K562 (cell line): Measurements from ENCODE around the gene NDFIP2. TPM values are rescaled to one million over a fixed set of nuclear protein-coding genes. Genes with fewer than 3 reads are reported as not detected.

ENCODE experiments used
- ATAC-seq: fragments of 200-7000 bp; cut with Tn5 transposase; 3 replicates; pipeline ENCODE4 v1.9.1; 2020; ENCODE audit warnings: moderate library complexity
- BruUV-seq: library from RNA; stranded (reverse); fragments of 400-500 nt; replicated peaks from 2 replicates; lab custom pipeline; 2021; lab: Mats Ljungman, UMichigan
- CTCF ChIA-PET: fragments of 300-600 bp; formaldehyde crosslinking; extraction: SDS; loops from one replicate; lab custom pipeline; 2021; ENCODE audit warnings: low intra/inter-chr PET ratio; lab: Yijun Ruan, JAX
- POLR2A ChIA-PET: fragments of 300-600, 350-650 bp; sonication (Branson Sonifier 250); formaldehyde crosslinking; extraction: SDS; loops from one replicate; lab custom pipeline; 2021; ENCODE audit warnings: antibody characterized with exemption, inconsistent platforms; lab: Yijun Ruan, JAX
- DNase-seq, 4 experiments: peaks; one replicate each; pipeline versions ENCODE4 v3.0.0 to v3.0.0-alpha.2; 2011 to 2018; ENCODE audit warnings: low spot score in 3 of 4, mixed read lengths in 3 of 4; ENCODE audit errors: extremely low read depth in 1 of 4
- FAIRE-seq: peaks from 2 replicates; lab custom pipeline; 2011; peaks lifted over from hg19 to GRCh38; lab: Jason Lieb, UNC
- H2AFZ ChIP-seq: 2 replicates; pipeline ENCODE4 v1.6.0; 2011; ENCODE audit warnings: low read depth, low read length, control low read depth, inconsistent platforms
- H3K27ac ChIP-seq: fragments of 200-600 bp; 3 replicates; pipeline ENCODE4 v1.8.0; 2011; ENCODE audit warnings: low read depth, mild to moderate bottlenecking, control low read depth, inconsistent platforms, low read length, moderate library complexity, mixed read lengths; ENCODE audit errors: extremely low read depth
- H3K27me3 ChIP-seq, 2 experiments: fragments of 300-600 bp in 1 of 2; 2 replicates in 1 of 2; 3 replicates in 1 of 2; pipeline versions ENCODE4 v1.6.0 to v1.8.0; 2011; ENCODE audit warnings: inconsistent platforms in 2 of 2, low read length in 2 of 2, mild to moderate bottlenecking in 1 of 2, mixed read lengths in 1 of 2, moderate library complexity in 1 of 2; ENCODE audit not compliant: control insufficient read depth in 2 of 2, insufficient read depth in 2 of 2
- H3K36me3 ChIP-seq: fragments of 300-600 bp; 3 replicates; pipeline ENCODE4 v1.8.0; 2011; ENCODE audit warnings: mild to moderate bottlenecking, low read length, inconsistent platforms; ENCODE audit not compliant: control insufficient read depth, insufficient read depth
- H3K4me1 ChIP-seq, 2 experiments: fragments of 200-600 bp in 1 of 2; replicated peaks in 1 of 2; 2 replicates in 1 of 2; 3 replicates in 1 of 2; pipeline versions ENCODE4 v1.5.1 to v1.8.0; 2011; ENCODE audit warnings: inconsistent platforms in 2 of 2, low read length in 2 of 2, mild to moderate bottlenecking in 1 of 2, mixed read lengths in 1 of 2, moderate library complexity in 1 of 2; ENCODE audit not compliant: control insufficient read depth in 2 of 2, insufficient read depth in 2 of 2
- H3K4me2 ChIP-seq: 2 replicates; pipeline ENCODE4 v1.6.1; 2011; ENCODE audit warnings: low read length, control low read depth, inconsistent platforms, mixed read lengths; ENCODE audit not compliant: insufficient read depth
- H3K4me3 ChIP-seq: fragments of 200-600 bp; sonication (generic), shearing (Covaris generic); 2 replicates; pipeline ENCODE4 v1.5.1; 2016; ENCODE audit warnings: control low read depth, inconsistent platforms
- H3K79me2 ChIP-seq: fragments of 200-600 bp; 3 replicates; pipeline ENCODE4 v1.8.0; 2011; ENCODE audit warnings: low read length, inconsistent platforms; ENCODE audit not compliant: control insufficient read depth, insufficient read depth
- H3K9ac ChIP-seq, 2 experiments: 2 replicates each; pipeline versions ENCODE4 v1.6.0 to v1.6.1; 2011; ENCODE audit warnings: low read depth in 2 of 2, low read length in 2 of 2, control low read depth in 1 of 2, inconsistent platforms in 1 of 2, mild to moderate bottlenecking in 1 of 2, mixed read lengths in 1 of 2; ENCODE audit not compliant: insufficient read depth in 1 of 2
- H3K9me1 ChIP-seq: one replicate; pipeline ENCODE4 v1.6.0; 2011; ENCODE audit warnings: inconsistent platforms, mild to moderate bottlenecking, low read length, moderate library complexity; ENCODE audit not compliant: control insufficient read depth, insufficient read depth
- H3K9me3 ChIP-seq: replicated peaks from 2 replicates; pipeline ENCODE4 v1.5.1; 2011; ENCODE audit warnings: low read depth, low read length, inconsistent platforms; ENCODE audit not compliant: control insufficient read depth, insufficient read depth
- H4K20me1 ChIP-seq: replicated peaks from 2 replicates; pipeline ENCODE4 v1.6.1; 2011; ENCODE audit warnings: low read length, inconsistent platforms, mixed read lengths; ENCODE audit not compliant: control insufficient read depth, insufficient read depth
- JUNB ChIP-seq: fragments of 450-650 bp; formaldehyde crosslinking; conservative IDR thresholded peaks from 2 replicates; pipeline ENCODE4 v1.4.0; 2020; ENCODE audit warnings: mild to moderate bottlenecking
- MTA2 ChIP-seq: fragments of 450-650 bp; IDR thresholded peaks from 2 replicates; pipeline ENCODE4 v1.6.1; 2016; ENCODE audit warnings: low read depth
- POLR3A ChIP-seq: IDR thresholded peaks from 2 replicates; pipeline ENCODE4 v1.6.1; 2011; ENCODE audit warnings: borderline replicate concordance, mild to moderate bottlenecking, moderate library complexity; ENCODE audit not compliant: insufficient read length, insufficient read depth; ENCODE audit errors: extremely low read depth
- RBM15 ChIP-seq: fragments of 200-400 bp; formaldehyde crosslinking; IDR thresholded peaks from 2 replicates; pipeline ENCODE4 v1.6.1; 2018; ENCODE audit warnings: mild to moderate bottlenecking, low read length, moderate library complexity; ENCODE audit not compliant: insufficient read depth
- SAFB ChIP-seq: fragments of 200-400 bp; formaldehyde crosslinking; IDR thresholded peaks from 2 replicates; pipeline ENCODE4 v1.6.1; 2017; ENCODE audit warnings: low read depth, low read length, borderline replicate concordance
- U2AF2 ChIP-seq: fragments of 200-400 bp; formaldehyde crosslinking; optimal IDR thresholded peaks from 2 replicates; pipeline ENCODE3; 2017; ENCODE audit warnings: low read depth, mild to moderate bottlenecking, low read length
- ZBTB12 ChIP-seq: fragments of 250-450 bp; sonication (Bioruptor Pico); IDR thresholded peaks from 2 replicates; pipeline ENCODE4 v1.4.0; 2020
- ZBTB40 ChIP-seq, 2 experiments: fragments of 450-650 bp in 1 of 2; sonication (generic) in 1 of 2; formaldehyde crosslinking in 1 of 2; IDR thresholded peaks; 2 replicates each; pipeline versions ENCODE4 v1.7.1 to v1.9.0; 2016 to 2022; ENCODE audit warnings: inconsistent platforms in 1 of 2, mild to moderate bottlenecking in 1 of 2, missing genetic modification reagents in 1 of 2
- ZC3H11A ChIP-seq: IDR thresholded peaks from 2 replicates; pipeline ENCODE4 v1.6.1; 2012; ENCODE audit warnings: low read depth, low read length, improper control_type of control experiment
- ZNF146 ChIP-seq: IDR thresholded peaks from one replicate; pipeline ENCODE4 v1.6.1; 2018; ENCODE audit warnings: missing compliant biosample characterization; ENCODE audit not compliant: unreplicated experiment
- ZNF583 ChIP-seq: fragments of 250-450 bp; sonication (Bioruptor Pico); IDR thresholded peaks from 2 replicates; pipeline ENCODE4 v1.4.0; 2020
- WGBS: fragments of 100-300 bp; shearing (Covaris generic); methylation state at CpG from one replicate; pipeline ENCODE4 v1.1.6; 2016; ENCODE audit warnings: low coverage, mixed read lengths; ENCODE audit not compliant: insufficient coverage; ENCODE audit errors: missing lambda C conversion rate; 5-methylcytosine and 5-hydroxymethylcytosine counted together
- in situ Hi-C: fragments of 300-500 bp; cut with MboI; formaldehyde crosslinking; loops from 4 replicates; pipeline ENCODE4 v1.15.0; 2018; ENCODE audit warnings: inconsistent platforms, mixed read lengths
- intact Hi-C: fragments of 100-400 bp; cut with micrococcal nuclease; formaldehyde crosslinking; loops from 2 replicates; pipeline ENCODE4 v1.14.2; 2022
- polyA plus RNA-seq, 8 experiments: library from polyadenylated mRNA; depleted of rRNA in 4 of 8; stranded (reverse) in 5 of 8; unstranded in 3 of 8; fragments of >200 nt; fragmentation: Nextera tagmentation in 2 of 8; fragmentation: Illumina TruSeq in 1 of 8; extraction: Ambion mirVana in 2 of 8; extraction: Trizol in 1 of 8; gene quantifications; 2 replicates each; pipeline versions ENCODE4 v1.2.1 to v1.2.3, GENCODE V29; 2011 to 2014; ENCODE audit warnings: inconsistent platforms in 1 of 8, missing spikeins in 1 of 8
- total RNA-seq, 7 experiments: library from RNA; depleted of rRNA in 6 of 7; stranded (reverse); fragments of >200 nt in 6 of 7; fragmentation: Illumina TruSeq in 2 of 7; extraction: Trizol in 2 of 7; gene quantifications; 2 replicates each; pipeline versions ENCODE4 v1.2.1 to v1.2.3, GENCODE V29; 2011 to 2021; ENCODE audit warnings: low replicate concordance in 1 of 7

Gene NDFIP2
- total and polyA plus RNA-seq, 9 of the 15 experiments (the other 6 are each of a cell fraction or from before 2014, with no cell fraction given) = 13.4 to 54.4 (median 27.8) TPM

- Histone ChIP-seq H3K9me1 (no peaks in the 10 kb centered on the region), H2AFZ (no peak overlapping the region), H4K20me1 (no peaks in the 10 kb centered on the region), H3K9me3 (no peaks in the 10 kb centered on the region), H3K9ac (no peak overlapping the region), H3K27ac (no peak overlapping the region), H3K36me3 (no peaks in the 10 kb centered on the region), H3K4me2 (no peak overlapping the region), H3K4me1 (no peaks in the 10 kb centered on the region), H3K4me3 (no peak overlapping the region), H3K79me2 (no peaks in the 10 kb centered on the region), H3K27me3 (no peaks in the 10 kb centered on the region)
- BruUV-seq = no TSS peak
- ChIA-PET POLR2A (interaction anchor here (0.7 kb wide), 2 partner anchors 15 to 47 kb away, joined by 3 read pairs; no protein-coding TSS in a partner anchor), CTCF (no interaction called here)
- no peak for FAIRE-seq
- no peak for DNase-seq
- 57% methylated on average over 4 of the region's 4 CpGs for WGBS
- in situ Hi-C loops = no loop called here
- no peak for ATAC-seq
- intact Hi-C loops = no loop called here
- TF ChIP-seq RBM15 = no peak
- no peak for TF ChIP-seq U2AF2
- TF ChIP-seq ZNF583 (CRISPR knock-in tag) = no peak
- no peak for TF ChIP-seq MTA2
- TF ChIP-seq ZBTB40 (IDR thresholded peaks at IDR 0.05) = no peak
- no peak for TF ChIP-seq ZBTB40 (CRISPR knock-in tag; IDR thresholded peaks at IDR 0.05)
- TF ChIP-seq SAFB = no peak
- TF ChIP-seq ZBTB12 (CRISPR knock-in tag) = no peak
- no peak for TF ChIP-seq JUNB (CRISPR knock-in tag)
- no peak for TF ChIP-seq ZNF146 (CRISPR knock-in tag)
- no peak for TF ChIP-seq ZC3H11A
- TF ChIP-seq POLR3A = no peak
Measured at GRCh38 chr13:79547211-79548195, 66.5 kb downstream of the NDFIP2 start.
